ENCODE results near the gene KIF1A.
"Not testable (repeated sequence)": the region's sequence is repeated elsewhere in the genome, so short reads cannot be mapped to it uniquely, and the experiment has no call there.

DNA sequence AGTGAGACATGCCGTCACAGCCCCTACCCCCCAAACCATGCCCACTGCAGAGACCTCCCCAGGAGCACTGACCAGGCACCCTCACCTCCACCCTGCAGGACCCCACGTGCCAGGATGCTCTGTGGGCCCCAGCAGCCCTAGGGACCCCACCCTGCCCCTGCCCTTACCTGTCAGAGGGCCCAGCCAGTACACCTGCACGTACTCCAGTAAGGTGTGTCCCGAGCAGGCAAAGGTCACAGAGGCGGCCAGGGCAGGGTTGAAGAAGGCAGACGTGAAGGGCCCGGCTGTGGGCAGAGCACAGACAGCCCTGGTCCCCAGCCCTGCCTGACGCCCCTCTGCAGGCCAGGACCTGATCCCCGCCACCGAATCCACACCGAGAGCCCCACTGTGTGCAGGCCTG lies 139.8 kb downstream of the KIF1A start:
- TF ChIP-seq, protein P1, sequence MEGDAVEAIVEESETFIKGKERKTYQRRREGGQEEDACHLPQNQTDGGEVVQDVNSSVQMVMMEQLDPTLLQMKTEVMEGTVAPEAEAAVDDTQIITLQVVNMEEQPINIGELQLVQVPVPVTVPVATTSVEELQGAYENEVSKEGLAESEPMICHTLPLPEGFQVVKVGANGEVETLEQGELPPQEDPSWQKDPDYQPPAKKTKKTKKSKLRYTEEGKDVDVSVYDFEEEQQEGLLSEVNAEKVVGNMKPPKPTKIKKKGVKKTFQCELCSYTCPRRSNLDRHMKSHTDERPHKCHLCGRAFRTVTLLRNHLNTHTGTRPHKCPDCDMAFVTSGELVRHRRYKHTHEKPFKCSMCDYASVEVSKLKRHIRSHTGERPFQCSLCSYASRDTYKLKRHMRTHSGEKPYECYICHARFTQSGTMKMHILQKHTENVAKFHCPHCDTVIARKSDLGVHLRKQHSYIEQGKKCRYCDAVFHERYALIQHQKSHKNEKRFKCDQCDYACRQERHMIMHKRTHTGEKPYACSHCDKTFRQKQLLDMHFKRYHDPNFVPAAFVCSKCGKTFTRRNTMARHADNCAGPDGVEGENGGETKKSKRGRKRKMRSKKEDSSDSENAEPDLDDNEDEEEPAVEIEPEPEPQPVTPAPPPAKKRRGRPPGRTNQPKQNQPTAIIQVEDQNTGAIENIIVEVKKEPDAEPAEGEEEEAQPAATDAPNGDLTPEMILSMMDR (IDR thresholded peaks at IDR 0.05), result not testable (repeated sequence)
- TF ChIP-seq POLR2A (IDR thresholded peaks at IDR 0.05), result not testable (repeated sequence)
